ENCODE data around the gene EXOC1. TPM values are rescaled to one million over a fixed set of nuclear protein-coding genes. Genes with fewer than 3 reads are reported as not detected.
A peak's percentile ranks its signal among the peaks of the same experiment; 100 is the strongest.
"Not testable (repeated sequence)": the region's sequence is repeated elsewhere in the genome, so short reads cannot be mapped to it uniquely, and the experiment has no call there.

The EXOC1 gene
- total RNA-seq, 1 experiment from 2014 or later = 17.3 TPM

- DNase-seq (ENCODE audit: low read depth) = no peak
Measured at GRCh38 chr4:55906323-55906722, 52.9 kb downstream of the EXOC1 start.

- peak; percentile 15 for DNase-seq (ENCODE audit: low read depth)
Measured at GRCh38 chr4:55906989-55907388, 53.5 kb downstream of the EXOC1 start.

- no peak for DNase-seq (ENCODE audit: low read depth)
Measured at GRCh38 chr4:55907469-55907868, 54.0 kb downstream of the EXOC1 start.

GRCh38 chr4:55910140-55910539 lies 56.7 kb downstream of the EXOC1 start:
- no peak for DNase-seq (ENCODE audit: low read depth)

- DNase-seq (ENCODE audit: low read depth) = no peak
Measured at GRCh38 chr4:55912249-55912648, 58.8 kb downstream of the EXOC1 start.

GRCh38 chr4:55920571-55920970 lies 67.1 kb downstream of the EXOC1 start:
- no peak for DNase-seq (ENCODE audit: low read depth)

GRCh38 chr4:55921093-55921492 lies 67.6 kb downstream of the EXOC1 start:
- no peak for DNase-seq (ENCODE audit: low read depth)

GRCh38 chr4:55925241-55925640 lies 71.8 kb downstream of the EXOC1 start:
- no peak for DNase-seq (ENCODE audit: low read depth)

GRCh38 chr4:55926610-55927009 lies 73.2 kb downstream of the EXOC1 start:
- DNase-seq (ENCODE audit: low read depth) = no peak

GRCh38 chr4:55927803-55928437 lies 74.5 kb downstream of the EXOC1 start:
- DNase-seq (ENCODE audit: low read depth) = no peak

- DNase-seq (ENCODE audit: low read depth) = no peak
Measured at GRCh38 chr4:55928846-55929245, 75.4 kb downstream of the EXOC1 start.

- no peak for DNase-seq (ENCODE audit: low read depth)
Measured at GRCh38 chr4:55931043-55931442, 77.6 kb downstream of the EXOC1 start.

GRCh38 chr4:55931833-55932232 lies 78.4 kb downstream of the EXOC1 start:
- DNase-seq (ENCODE audit: low read depth) = peak; percentile 15

GRCh38 chr4:55932511-55932910 lies 79.1 kb downstream of the EXOC1 start:
- no peak for DNase-seq (ENCODE audit: low read depth)

- DNase-seq (ENCODE audit: low read depth) = no peak
Measured at GRCh38 chr4:55933611-55934010, 80.2 kb downstream of the EXOC1 start.

GRCh38 chr4:55935907-55936306 lies 82.5 kb downstream of the EXOC1 start:
- not testable (repeated sequence) for DNase-seq (ENCODE audit: low read depth)

GRCh38 chr4:55938481-55938880 lies 85.0 kb downstream of the EXOC1 start:
- no peak for DNase-seq (ENCODE audit: low read depth)

GRCh38 chr4:55939421-55939820 lies 86.0 kb downstream of the EXOC1 start:
- no peak for DNase-seq (ENCODE audit: low read depth)

- DNase-seq (ENCODE audit: low read depth) = no peak
Measured at GRCh38 chr4:55941881-55942396, 88.5 kb downstream of the EXOC1 start.

GRCh38 chr4:55947254-55947882 lies 93.9 kb downstream of the EXOC1 start:
- DNase-seq (ENCODE audit: low read depth) = peak; percentile 9

GRCh38 chr4:55947912-55948725 lies 94.7 kb downstream of the EXOC1 start:
- DNase-seq (ENCODE audit: low read depth) = peak; percentile 84

GRCh38 chr4:55948726-55949481 lies 95.5 kb downstream of the EXOC1 start, which contains the start of gene CEP135:
CEP135 (plus strand) TSS chr4:55948945; CDS start chr4:55952131, 3,186 bp downstream.
- DNase-seq (ENCODE audit: low read depth) = peak; percentile 89

Data from Daoy (cell line).